Activated T-helper 1 cell treated with anti-CD3 and anti-CD28 coated beads, Interleukin-12 subunit alpha, Interleukin-12 subunit beta, Interleukin-2, Interleukin-4 antibody, amounts not matched to agents 30 ng/mL and 10 ng/mL and 1 ng/mL, durations not matched to agents 14 hours and 24 hours and 36 hours (primary cell): ENCODE results near the gene ST3GAL3. TPM values are rescaled to one million over a fixed set of nuclear protein-coding genes. Genes with fewer than 3 reads are reported as not detected.
"Not testable (repeated sequence)": the region's sequence is repeated elsewhere in the genome, so short reads cannot be mapped to it uniquely, and the experiment has no call there.

Experiments used
- DNase-seq: peaks from one replicate; pipeline ENCODE4 v3.0.0; 2021; ENCODE audit warnings: low spot score
- H3K27ac Mint-ChIP-seq: one replicate; pipeline ENCODE4 v1.8.0; 2021; ENCODE audit warnings: mild to moderate bottlenecking, mixed read lengths
- H3K27me3 Mint-ChIP-seq: one replicate; pipeline ENCODE4 v1.8.0; 2022; ENCODE audit warnings: mild to moderate bottlenecking, moderate library complexity, mixed read lengths; ENCODE audit not compliant: insufficient read depth
- H3K36me3 Mint-ChIP-seq: one replicate; pipeline ENCODE4 v1.8.0; 2021; ENCODE audit warnings: low read depth, mixed read lengths
- H3K4me1 Mint-ChIP-seq: one replicate; pipeline ENCODE4 v1.8.0; 2021; ENCODE audit warnings: low read depth, mixed read lengths
- H3K4me3 Mint-ChIP-seq: one replicate; pipeline ENCODE4 v1.8.0; 2021; ENCODE audit warnings: mild to moderate bottlenecking, moderate library complexity, mixed read lengths
- H3K9me3 Mint-ChIP-seq: one replicate; pipeline ENCODE4 v1.8.0; 2021; ENCODE audit warnings: mixed read lengths
- intact Hi-C: fragments of 100-400 bp; cut with micrococcal nuclease; formaldehyde crosslinking; loops from one replicate; pipeline ENCODE4 v1.15.1; 2024
- total RNA-seq: library from RNA; stranded (reverse); gene quantifications from 2 replicates; pipeline ENCODE4 v1.2.3, GENCODE V29; 2022

The ST3GAL3 gene
- total RNA-seq, 1 donor from 2014 or later: 19.0 TPM

DNA sequence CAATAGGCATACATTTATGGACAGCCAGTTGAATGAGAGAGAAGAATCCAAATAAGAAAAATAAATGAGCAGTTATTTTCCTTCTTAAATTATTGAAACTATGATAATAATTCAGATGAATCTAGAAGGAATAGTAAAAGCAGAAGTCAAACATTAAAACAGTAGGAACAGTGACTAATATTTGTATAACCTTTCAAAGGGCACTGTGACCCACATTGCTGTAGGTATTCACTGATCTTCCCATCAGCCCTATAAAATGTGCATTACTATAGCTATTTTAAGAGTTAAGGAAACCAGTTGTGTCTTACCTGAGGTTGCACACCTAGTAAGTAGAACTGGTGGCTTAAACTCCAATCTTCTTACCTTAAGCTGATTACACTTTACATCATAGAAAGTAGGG is 123.5 kb downstream of the ST3GAL3 start:
- H3K27ac Mint-ChIP-seq: no peak overlapping the region
- no peaks in the 10 kb centered on the region for H3K9me3 Mint-ChIP-seq
- H3K4me1 Mint-ChIP-seq: peaks cover 32% of the 10 kb centered on the region
- H3K36me3 Mint-ChIP-seq: peaks cover 4% of the 10 kb centered on the region
- no peak for DNase-seq
- H3K27me3 Mint-ChIP-seq: no peaks in the 10 kb centered on the region
- H3K4me3 Mint-ChIP-seq: no peak overlapping the region
- intact Hi-C loops: loop anchor here (5.0 kb wide), 1 partner anchor 69 kb away; no protein-coding TSS in a partner anchor

DNA sequence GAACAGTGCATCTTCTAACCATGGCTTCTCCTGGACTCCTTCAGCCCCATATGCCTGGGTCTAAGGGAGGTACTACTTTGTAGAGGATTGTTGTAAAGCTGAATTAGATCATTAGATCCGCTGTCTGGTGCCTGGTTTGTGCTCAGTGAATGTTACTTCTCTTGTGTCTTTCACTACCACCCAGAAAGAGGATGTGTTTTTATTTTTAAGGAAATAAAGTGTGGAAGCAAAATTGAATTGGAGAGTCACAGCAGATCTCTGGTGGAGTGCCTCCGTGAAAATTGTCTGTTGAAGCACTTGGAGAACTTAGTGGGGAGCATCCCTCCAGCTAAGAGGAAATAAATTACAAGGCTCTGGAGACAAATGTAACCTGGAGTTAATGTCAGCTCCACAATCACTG is 124.5 kb downstream of the ST3GAL3 start:
- H3K27ac Mint-ChIP-seq: no peak overlapping the region
- intact Hi-C loops: loop anchor here (5.0 kb wide), 1 partner anchor 70 kb away; no protein-coding TSS in a partner anchor
- H3K27me3 Mint-ChIP-seq: no peaks in the 10 kb centered on the region
- peaks cover 32% of the 10 kb centered on the region for H3K4me1 Mint-ChIP-seq
- peaks cover 4% of the 10 kb centered on the region for H3K36me3 Mint-ChIP-seq
- no peaks in the 10 kb centered on the region for H3K9me3 Mint-ChIP-seq
- no peak overlapping the region for H3K4me3 Mint-ChIP-seq
- DNase-seq: no peak

GRCh38 chr1:43832255-43832654 is 124.9 kb downstream of the ST3GAL3 start:
- no peak for DNase-seq
- H3K4me3 Mint-ChIP-seq: peak overlapping the region; percentile 1
- H3K4me1 Mint-ChIP-seq: peaks cover 32% of the 10 kb centered on the region
- no peaks in the 10 kb centered on the region for H3K9me3 Mint-ChIP-seq
- intact Hi-C loops: loop anchor here (5.0 kb wide), 1 partner anchor 70 kb away; no protein-coding TSS in a partner anchor
- H3K36me3 Mint-ChIP-seq: peaks cover 4% of the 10 kb centered on the region
- H3K27ac Mint-ChIP-seq: peak overlapping the region; percentile 2
- no peaks in the 10 kb centered on the region for H3K27me3 Mint-ChIP-seq

DNA sequence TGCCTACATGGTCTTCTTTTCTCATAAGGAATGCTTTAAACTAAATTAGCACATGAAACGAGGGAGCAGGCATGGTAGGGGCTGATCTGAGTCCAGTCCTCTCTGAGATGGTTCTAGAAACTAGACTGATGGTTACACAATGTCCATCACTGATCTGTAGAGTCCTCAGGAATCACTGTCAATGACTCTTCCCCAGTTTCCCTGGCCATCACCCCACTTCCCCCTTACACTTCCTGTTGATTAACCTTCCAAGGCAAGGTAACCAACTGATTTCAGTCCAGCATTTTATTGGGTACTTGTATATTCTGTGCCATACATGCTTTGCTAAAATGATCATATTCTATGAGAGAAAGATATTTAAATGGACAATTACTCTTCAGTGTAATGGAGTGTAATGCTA is 125.7 kb downstream of the ST3GAL3 start:
- Mint-ChIP-seq H3K4me1 (peaks cover 32% of the 10 kb centered on the region), H3K4me3 (no peak overlapping the region), H3K9me3 (no peaks in the 10 kb centered on the region), H3K27ac (no peak overlapping the region), H3K27me3 (no peaks in the 10 kb centered on the region), H3K36me3 (peaks cover 4% of the 10 kb centered on the region)
- intact Hi-C loops: loop anchor here (5.0 kb wide), 1 partner anchor 71 kb away; no protein-coding TSS in a partner anchor
- no peak for DNase-seq

DNA sequence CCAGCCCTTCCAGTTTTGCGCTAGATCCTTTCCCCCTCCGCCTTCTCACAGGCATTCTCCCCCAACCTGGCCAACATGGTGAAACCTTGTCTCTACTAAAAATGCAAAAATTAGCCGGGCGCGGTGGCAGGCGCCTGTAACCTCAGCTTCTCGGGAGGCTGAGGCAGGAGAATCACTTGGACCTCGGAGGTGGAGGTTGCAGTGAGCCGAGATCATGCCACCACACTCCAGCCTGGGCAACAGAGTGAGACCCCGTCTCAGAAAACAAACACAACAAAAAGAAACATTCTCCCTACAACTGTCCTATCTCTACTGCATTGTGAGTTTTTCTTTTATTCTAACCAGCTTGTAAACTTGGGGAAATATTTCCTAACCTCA is 126.6 kb downstream of the ST3GAL3 start:
- H3K4me1 Mint-ChIP-seq: peaks cover 32% of the 10 kb centered on the region
- H3K9me3 Mint-ChIP-seq, H3K27me3 Mint-ChIP-seq, H3K36me3 Mint-ChIP-seq, DNase-seq, H3K4me3 Mint-ChIP-seq: not testable (repeated sequence)
- intact Hi-C loops: loop anchor here (5.0 kb wide), 1 partner anchor 72 kb away; no protein-coding TSS in a partner anchor
- peak overlapping the region; percentile 40 for H3K27ac Mint-ChIP-seq

GRCh38 chr1:43834280-43835081 is 127.1 kb downstream of the ST3GAL3 start:
- Mint-ChIP-seq H3K36me3 (peaks cover 6% of the 10 kb centered on the region), H3K4me1 (peaks cover 38% of the 10 kb centered on the region), H3K27ac (peak overlapping the region; percentile 40), H3K4me3 (no peak overlapping the region), H3K27me3 (no peaks in the 10 kb centered on the region), H3K9me3 (no peaks in the 10 kb centered on the region)
- DNase-seq: no peak
- intact Hi-C loops: loop anchor here (5.0 kb wide), 1 partner anchor 72 kb away; no protein-coding TSS in a partner anchor

GRCh38 chr1:43835082-43836021 is 128.0 kb downstream of the ST3GAL3 start:
- H3K36me3 Mint-ChIP-seq: peaks cover 10% of the 10 kb centered on the region
- DNase-seq: no peak
- intact Hi-C loops: no loop called here
- H3K9me3 Mint-ChIP-seq: no peaks in the 10 kb centered on the region
- no peaks in the 10 kb centered on the region for H3K27me3 Mint-ChIP-seq
- H3K4me1 Mint-ChIP-seq: peaks cover 41% of the 10 kb centered on the region
- no peak overlapping the region for H3K4me3 Mint-ChIP-seq
- H3K27ac Mint-ChIP-seq: peak overlapping the region; percentile 53

- H3K4me1 Mint-ChIP-seq: peaks cover 31% of the 10 kb centered on the region
- intact Hi-C loops: no loop called here
- no peak for DNase-seq
- no peak overlapping the region for H3K4me3 Mint-ChIP-seq
- H3K27me3 Mint-ChIP-seq: no peaks in the 10 kb centered on the region
- no peak overlapping the region for H3K27ac Mint-ChIP-seq
- peaks cover 14% of the 10 kb centered on the region for H3K36me3 Mint-ChIP-seq
- no peaks in the 10 kb centered on the region for H3K9me3 Mint-ChIP-seq
Observed at GRCh38 chr1:43836267-43836951, 129.1 kb downstream of the ST3GAL3 start.

GRCh38 chr1:43839056-43839455 is 131.7 kb downstream of the ST3GAL3 start:
- H3K36me3 Mint-ChIP-seq: peaks cover 25% of the 10 kb centered on the region

DNA sequence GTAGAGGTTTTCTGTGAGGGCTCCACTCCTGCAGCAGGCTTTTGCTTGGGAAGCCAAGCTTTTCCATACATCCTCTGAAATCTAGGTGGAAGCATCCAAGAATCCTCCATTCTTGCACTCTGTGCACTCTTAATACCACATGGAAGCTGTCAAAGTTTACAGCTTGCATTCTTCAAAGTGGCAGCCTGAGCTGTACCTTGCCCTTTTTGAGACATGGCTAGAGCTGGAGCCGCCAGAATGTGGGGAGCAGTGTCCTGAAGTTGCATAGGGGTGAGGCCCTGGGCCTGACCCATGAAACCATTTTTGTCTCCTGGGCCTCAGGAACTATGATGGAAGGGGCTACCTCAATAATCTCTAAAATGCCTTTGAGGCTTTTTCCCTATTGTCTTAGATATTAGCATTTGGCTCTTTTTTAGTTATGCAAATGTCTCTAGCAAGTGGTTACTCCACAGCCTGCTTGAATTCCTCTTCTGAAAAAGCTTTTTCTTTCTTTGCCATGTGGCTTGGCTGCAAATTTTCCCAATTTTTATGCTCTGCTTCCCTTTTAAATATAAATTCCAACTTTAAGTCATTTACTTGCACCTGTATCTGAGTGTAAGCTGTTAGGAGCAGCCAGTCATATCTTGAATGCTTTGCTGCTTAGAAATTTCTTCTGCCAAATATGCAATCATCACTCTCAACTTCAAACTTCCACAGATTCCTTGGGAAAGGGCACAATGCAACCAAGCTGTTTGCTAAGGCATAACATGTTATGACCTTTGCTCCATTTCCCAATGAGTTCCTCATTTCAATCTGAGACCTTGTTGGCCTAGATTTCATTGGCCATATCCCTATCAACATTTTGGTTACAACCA is 134.2 kb downstream of the ST3GAL3 start:
- no peak for DNase-seq
- peaks cover 9% of the 10 kb centered on the region for H3K4me1 Mint-ChIP-seq
- H3K4me3 Mint-ChIP-seq: no peak overlapping the region
- H3K36me3 Mint-ChIP-seq: peaks cover 25% of the 10 kb centered on the region
- no peaks in the 10 kb centered on the region for H3K27me3 Mint-ChIP-seq
- no peak overlapping the region for H3K27ac Mint-ChIP-seq
- intact Hi-C loops: no loop called here
- H3K9me3 Mint-ChIP-seq: peaks cover 9% of the 10 kb centered on the region

More at GRCh38 chr1:43839056-43839455, 131.7 kb downstream of the ST3GAL3 start:
- intact Hi-C loops: no loop called here
- Mint-ChIP-seq H3K9me3 (peaks cover 9% of the 10 kb centered on the region), H3K27ac (no peak overlapping the region), H3K4me3 (no peak overlapping the region), H3K27me3 (no peaks in the 10 kb centered on the region), H3K4me1 (peaks cover 19% of the 10 kb centered on the region)
- DNase-seq: no peak

DNA sequence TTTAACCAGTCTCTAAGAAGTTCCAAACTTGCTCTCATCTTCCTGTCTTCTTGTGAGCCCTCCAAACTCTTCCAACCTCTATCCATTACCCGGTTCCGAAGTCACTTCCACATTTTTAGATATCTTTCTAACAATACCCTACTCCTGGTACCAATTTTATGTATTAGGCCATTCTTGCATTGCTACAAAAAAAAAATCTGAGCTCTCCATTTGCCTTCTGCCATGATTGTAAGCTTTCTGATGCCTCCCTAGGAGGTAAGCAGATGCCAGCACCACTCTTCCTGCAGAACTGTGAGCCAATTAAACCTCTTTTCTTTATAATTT is 134.8 kb downstream of the ST3GAL3 start:
- H3K27ac Mint-ChIP-seq: no peak overlapping the region
- H3K36me3 Mint-ChIP-seq: peaks cover 25% of the 10 kb centered on the region
- H3K9me3 Mint-ChIP-seq: peaks cover 9% of the 10 kb centered on the region
- no peak overlapping the region for H3K4me3 Mint-ChIP-seq
- H3K27me3 Mint-ChIP-seq: no peaks in the 10 kb centered on the region
- peaks cover 12% of the 10 kb centered on the region for H3K4me1 Mint-ChIP-seq
- DNase-seq: no peak
- intact Hi-C loops: no loop called here

- no peak for DNase-seq
Observed at GRCh38 chr1:43843684-43844083, 136.3 kb downstream of the ST3GAL3 start.

More at GRCh38 chr1:43843684-43844083, 136.3 kb downstream of the ST3GAL3 start:
- Mint-ChIP-seq H3K4me3 (no peak overlapping the region), H3K27me3 (no peaks in the 10 kb centered on the region), H3K9me3 (peaks cover 9% of the 10 kb centered on the region), H3K4me1 (peaks cover 17% of the 10 kb centered on the region), H3K36me3 (peaks cover 25% of the 10 kb centered on the region), H3K27ac (no peak overlapping the region)
- intact Hi-C loops: no loop called here
